ENCODE results near the gene RPL22L1.
"Not testable (repeated sequence)": the region's sequence is repeated elsewhere in the genome, so short reads cannot be mapped to it uniquely, and the experiment has no call there.

Gene RPL22L1

DNA sequence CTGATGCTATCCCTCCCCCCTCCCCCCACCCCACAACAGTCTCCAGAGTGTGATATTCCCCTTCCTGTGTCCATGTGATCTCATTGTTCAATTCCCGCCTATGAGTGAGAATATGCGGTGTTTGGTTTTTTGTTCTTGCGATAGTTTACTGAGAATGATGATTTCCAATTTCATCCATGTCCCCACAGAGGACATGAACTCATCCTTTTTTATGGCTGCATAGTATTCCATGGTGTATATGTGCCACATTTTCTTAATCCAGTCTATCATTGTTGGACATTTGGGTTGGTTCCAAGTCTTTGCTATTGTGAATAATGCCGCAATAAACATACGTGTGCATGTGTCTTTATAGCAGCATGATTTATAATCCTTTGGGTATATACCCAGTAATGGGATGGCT, 8.7 kb upstream of the RPL22L1 start:
- DNase-seq (ENCODE audit: low read depth in 2 of 2) = not testable (repeated sequence)

DNA sequence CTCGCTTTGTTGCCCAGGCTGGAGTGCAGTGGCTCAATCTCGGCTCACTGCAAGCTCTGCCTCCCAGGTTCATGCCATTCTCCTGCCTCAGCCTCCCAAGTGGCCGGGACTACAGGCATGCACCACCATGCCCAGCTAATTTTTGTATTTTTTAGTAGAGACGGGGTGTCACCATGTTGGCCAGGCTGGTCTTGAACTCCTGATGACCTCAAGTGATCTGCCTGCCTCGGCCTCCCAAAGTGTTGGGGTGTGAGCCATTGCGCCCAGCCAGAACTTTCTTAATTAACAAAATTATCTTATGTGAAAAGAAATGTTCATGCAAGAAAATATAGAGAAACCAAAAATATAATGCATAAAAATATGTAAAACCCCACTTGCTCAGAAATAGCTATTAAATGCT, 7.3 kb upstream of the RPL22L1 start:
- DNase-seq (ENCODE audit: low read depth in 2 of 2) = not testable (repeated sequence)

DNA sequence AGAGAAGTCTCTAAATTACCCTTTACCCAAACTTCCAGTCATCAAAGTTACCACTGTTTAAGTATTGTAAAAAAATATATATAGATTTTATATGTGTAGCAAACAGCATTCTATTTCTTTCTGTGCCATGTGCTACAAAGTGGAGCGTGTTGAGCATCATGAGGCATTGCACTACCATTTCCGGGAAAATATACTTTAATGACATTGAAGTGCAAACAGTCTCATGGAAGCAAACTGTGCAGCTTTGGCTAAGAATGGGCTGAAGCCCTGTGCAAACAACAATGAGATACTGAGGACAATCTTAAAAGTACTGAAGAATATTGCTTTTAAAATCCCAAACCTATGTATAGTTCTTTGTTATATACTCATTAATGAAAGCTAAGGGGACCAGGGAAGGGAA, 6.5 kb upstream of the RPL22L1 start:
- DNase-seq (ENCODE audit: low read depth in 2 of 2) = no peak

DNA sequence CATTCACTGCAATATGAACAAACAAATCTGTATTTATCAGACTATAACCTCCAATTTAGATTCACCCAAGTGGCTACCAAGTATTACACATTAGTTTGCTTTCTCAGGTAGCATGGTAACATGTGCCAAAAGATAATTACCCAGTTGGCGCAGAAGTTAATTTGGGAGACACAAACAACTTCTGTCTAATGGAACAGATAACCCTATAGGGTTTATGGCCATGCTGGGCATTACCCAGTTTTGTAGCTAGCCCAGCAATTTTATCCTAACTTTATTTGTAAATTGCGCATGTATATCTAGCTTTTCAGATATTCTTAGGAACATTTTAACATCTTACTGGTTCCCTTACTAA, 780 bp downstream of the RPL22L1 start:
- DNase-seq (ENCODE audit: low read depth in 2 of 2) = no peak

DNA sequence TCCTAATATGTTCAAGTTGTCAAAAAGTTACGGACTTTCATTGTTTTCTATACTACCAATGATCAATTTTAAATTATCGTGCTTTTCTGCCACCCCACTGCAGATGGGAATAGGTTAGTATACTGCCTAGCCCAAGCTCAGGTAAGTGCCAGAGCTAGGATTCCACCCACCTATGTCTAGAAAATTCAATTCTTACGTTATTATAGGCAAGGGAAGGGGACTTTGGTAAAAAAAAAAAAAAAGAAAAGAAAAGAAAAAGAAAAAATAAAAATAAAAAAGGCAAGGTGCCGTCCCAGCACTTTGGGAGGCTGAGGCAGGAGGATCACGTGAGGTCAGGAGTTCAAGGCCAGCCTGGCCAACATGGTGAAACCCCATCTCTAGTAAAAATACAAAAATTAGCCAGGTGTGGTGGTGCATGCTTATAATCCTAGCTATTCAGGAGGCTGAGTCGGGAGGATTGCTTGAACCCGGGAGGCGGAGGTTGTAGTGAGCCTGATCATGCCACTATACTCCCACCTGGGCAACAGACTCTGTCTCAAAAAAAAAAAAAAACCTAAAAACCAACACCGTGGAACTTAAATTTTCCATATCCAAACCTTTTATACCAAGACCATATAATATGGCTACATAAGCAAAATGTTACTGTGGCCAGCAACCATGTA, 1.3 kb downstream of the RPL22L1 start:
- DNase-seq (ENCODE audit: low read depth in 2 of 2) = no peak

DNA sequence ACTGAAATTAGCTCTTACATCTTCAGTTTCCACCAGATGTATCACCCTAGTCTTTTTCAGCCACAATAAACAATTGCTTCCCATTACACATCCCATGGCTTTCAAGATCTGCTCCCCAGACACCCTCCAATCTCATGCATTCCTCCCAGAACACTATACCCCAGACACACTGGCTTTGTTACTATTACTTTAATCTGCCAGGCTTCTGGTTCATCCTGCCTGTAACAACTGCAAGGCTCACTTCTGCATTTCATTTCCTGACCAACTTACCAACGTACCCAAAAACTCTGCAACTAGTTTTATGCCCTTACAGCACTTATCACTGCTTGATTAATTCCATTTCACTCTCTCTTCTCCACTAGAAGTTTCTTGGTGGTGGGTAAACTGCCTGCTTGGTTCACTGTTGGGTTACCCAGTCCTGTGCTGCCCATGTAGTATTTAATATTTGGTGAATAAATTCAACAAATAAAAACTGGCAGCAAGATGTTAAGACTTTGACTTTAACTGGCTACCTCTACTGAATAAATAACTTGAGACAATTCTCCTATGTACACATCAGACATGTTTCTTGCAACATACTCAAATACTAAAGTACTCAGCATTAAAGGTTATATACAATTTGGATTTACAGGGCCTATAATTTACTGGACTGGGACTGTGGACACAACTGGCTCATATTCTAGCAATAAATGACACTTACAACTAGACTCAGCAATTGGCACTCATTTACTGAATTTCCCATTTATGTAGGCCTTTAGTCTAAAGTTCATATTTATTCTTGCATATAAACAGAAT, 2.7 kb downstream of the RPL22L1 start:
- DNase-seq (ENCODE audit: low read depth in 2 of 2) = no peak

DNA sequence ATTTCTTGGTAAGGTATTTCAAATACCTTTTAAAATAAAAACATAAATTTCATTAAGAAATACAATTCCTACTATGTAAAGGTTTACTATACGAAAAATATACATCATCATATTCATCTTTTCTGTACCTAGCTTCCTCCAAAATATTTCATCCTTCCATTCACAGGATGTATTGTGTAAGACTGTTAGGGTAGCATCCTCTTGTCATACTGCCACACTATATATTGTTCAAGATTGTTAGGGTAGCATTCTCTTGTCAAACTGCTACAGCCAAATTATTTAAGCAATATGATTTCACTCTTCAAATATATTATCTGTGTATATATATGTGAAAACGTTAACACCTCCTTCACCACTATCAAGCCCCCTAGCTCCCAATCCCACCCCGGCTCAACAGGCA, 3.5 kb downstream of the RPL22L1 start:
- DNase-seq (ENCODE audit: low read depth in 2 of 2) = no peak

DNA sequence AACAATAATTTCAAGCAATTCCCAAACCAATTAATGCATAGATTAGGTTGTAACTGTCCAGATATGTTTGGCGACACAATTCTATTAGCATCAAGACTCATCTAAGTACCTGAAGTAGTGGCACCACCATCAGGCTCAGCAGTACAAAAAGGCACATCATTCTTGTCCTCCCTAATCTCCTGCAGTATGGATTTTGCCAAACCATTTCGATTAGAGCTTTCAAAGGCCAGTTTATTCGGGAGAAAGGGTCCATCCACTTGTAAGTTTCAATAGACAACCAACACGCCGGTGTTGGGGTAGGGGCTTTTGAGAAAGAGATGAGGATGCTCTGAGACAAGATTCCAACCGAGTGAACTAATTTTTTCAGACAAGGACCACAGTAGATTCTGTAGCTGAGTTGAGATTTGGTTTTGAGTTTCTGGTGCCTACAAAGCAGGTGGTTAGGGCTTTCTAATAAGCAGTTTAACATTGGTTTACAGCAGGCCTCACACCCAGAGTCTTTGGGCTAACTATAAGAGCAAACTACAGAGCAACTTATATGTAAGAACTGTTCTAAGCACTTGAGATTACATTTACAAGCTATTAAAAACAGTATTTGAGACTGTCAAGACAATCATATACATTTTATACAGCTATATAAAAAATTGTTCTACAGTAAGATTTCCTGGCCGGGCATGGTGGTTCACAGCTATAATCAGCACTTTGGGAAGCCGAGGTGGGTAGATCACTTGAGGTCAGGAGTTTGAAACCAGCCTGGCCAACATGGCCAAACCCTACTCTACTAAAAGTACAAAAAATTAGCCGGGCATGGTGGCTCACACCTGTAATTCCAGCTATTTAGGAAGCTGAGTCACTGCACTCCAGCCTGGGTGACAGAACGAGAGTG, 4.5 kb downstream of the RPL22L1 start:
- DNase-seq (ENCODE audit: low read depth in 2 of 2) = no peak

DNA sequence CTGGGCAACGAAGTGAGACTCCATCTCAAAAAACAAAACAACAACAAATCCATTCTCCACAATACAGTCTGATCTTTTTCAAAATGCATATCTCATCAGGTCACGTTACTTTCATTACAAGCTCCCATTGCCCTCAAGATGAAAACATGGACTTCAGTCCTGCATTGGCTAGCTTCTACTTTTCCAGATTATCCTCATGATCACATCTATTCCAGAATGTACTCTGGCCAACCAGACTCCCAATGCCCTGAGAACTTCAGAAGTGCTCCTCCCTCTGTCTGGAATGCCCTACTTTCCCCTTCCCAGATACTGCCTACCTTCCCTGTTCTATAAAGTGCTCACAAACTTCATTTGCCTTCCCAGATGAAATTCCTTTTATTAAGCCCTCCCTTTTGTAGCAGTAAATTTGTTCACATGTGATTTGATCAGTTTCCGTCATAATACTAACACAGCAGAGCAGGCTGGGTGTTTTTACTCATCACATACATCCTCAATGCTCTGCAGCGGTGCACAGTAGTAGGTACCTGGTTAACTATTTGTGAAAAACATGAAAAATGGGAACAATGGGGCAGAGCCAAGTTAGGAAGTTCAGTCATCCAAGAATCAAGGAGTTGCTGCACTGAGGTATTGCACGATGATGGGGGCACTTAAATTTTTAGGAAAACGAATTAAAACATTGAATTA, 5.3 kb downstream of the RPL22L1 start:
- no peak for DNase-seq (ENCODE audit: low read depth in 2 of 2)

DNA sequence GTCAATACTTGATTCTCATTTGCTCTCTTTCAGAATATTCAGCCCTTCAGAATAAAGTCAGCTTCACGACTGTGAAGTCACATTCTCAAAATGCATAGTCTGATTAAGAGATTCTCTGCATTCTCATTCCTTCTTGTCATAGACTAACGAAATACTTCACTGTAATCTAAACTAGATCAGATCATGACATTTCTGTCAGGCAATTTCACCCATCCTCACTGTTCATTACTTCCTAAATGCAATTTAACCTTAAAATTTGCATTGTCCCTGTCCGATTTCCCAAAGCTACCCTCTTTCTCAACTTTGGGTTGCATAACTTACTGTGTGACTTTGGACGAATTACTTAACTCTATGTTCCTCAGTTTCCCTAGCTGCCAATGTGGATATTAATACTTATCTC, 6.2 kb downstream of the RPL22L1 start:
- no peak for DNase-seq (ENCODE audit: low read depth in 2 of 2)

DNA sequence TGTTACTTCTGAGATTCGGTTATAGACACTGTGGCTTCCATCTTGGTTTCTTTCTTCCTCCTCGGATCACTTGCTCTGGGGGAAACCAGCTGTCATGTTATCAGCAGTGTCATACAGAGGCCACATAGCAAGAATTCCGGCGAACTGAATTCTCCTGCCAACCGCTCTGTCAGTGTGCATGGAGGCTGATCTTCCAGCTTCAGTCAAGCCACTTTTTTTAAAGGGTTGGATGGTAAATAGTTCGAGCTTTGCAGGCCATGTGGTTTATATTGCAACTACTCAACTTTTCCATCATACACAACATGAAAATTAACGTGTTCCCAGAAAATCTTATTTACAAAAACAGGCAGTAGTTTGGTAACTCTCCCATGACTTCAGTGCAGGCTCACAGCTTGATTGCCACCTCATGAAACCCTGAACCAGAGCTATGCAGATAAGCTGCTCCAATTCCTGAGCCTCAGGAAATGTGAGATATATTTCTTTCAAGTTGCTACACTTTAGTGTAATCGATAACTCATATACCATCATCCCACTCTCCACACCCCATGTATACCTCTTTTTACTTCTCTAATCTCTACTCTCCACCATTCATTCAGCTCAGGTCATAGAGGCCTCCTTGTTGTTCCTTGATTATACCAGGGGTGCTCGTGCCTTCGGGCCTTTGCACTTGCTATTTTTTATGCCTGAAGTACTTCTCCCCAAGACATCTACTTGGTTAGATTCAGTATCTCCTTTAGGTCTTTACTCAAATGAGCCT, 7.2 kb downstream of the RPL22L1 start:
- DNase-seq (ENCODE audit: low read depth in 2 of 2) = no peak

DNA sequence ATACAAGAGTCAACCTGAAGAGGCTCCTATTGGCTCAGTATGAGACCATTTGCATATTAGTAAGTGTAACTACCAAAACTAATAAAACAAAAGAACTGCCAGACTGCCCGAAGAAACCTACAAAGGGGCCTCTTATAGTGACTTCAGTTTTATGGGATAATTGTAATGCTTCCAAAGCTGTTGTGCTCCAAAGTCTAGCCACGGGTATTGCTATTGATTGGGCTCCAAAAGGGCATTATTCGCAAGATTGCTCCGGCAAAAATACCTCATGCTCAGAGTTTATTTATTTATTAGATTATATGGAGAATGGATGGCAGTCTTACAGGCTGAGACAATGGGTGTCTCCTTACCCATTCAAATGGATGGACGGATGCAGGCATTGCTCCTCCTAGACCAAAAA, 11.4 kb downstream of the RPL22L1 start:
- DNase-seq (ENCODE audit: low read depth in 2 of 2) = no peak

DNA sequence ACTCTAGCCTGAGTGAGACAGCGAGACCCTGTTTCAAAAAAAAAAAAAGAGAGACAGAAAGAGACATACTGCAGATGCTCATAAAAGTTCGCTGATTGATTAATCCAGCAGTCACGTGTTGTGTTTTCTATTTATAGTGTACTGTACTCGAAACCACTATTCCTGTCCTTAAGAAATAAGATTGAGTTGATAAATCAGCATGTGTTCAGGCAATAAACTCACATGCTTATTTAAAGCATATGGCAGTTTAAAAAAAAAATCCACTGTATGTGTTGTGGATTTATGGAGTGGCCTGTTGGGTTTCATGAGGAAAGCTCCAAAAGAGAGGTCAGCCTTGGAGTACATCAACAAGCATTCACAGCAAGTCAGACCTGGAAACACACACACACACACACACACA, 17.7 kb downstream of the RPL22L1 start:
- no peak for DNase-seq (ENCODE audit: low read depth in 2 of 2)

DNA sequence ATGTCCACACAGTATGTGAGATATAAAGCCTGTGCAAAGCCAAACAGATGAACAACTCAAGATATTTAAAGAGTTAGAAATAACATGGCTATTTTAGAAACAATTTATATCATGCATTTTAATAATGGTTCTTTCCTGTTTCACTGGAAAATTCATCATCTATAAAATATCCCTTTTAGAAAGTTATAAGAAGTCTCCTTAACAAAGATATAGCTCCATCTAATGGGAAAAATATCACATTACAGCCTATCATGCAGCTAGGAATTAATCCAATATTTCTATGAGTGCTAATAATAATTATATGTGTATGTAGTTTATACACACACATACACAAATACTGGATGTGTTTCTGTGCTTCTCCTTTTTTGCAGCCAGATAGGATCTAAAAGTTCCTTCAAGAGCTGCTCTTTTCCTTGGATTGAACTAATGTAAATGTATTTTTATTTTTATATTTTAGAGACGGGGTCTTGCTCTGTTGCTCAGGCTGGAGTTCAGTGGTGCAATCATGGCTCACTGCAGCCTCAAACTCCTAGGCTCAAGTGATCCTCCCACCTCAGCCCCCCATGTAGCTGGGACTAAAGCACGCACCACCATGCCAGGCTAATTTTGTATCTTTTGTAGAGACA, 21.6 kb downstream of the RPL22L1 start:
- DNase-seq (ENCODE audit: low read depth in 2 of 2) = no peak

DNA sequence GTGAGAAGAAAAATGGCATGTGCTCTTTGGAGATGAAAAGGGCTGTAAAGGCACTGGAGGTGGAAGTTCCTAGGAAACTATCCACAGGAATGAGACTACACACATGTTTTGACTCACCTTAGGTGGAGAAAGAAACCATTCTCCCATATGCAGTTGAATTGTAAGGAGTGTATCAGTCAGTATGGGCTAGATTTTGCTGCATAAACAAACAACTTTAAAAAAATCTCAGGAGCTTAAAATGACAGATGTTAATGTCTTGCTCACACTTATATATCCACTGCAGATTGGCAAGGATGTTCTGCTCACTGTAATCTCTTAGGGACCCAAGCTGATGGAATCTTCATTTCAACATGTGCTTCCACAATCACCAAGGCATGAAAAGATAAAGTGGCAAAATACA, 25.6 kb downstream of the RPL22L1 start:
- DNase-seq (ENCODE audit: low read depth in 2 of 2) = no peak

DNA sequence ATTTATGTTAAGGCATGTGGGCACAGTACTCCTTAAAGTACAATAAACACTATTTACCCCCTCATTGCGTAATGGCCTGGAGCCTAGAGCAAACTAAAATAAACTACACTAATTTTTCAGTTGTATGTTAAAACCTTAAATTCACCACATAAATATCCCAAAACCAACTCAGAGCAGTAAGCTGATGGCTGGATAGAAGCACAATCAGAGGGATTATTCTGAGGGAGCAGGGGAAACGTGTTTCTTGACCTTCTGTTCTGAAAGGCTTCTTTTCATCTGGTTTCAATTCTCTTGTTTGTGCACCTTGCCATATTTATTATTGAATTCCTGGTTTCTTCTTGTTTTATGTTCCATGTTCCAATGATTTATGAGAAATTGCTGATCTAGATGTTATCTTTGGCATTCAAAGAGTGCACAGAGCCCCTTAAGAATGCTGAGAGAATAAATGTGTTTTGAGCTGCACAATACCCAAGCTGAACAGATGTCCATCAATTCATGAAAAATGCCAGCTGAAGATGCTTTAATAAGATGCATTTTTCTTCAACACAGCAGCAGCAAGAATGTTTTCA, 29.6 kb downstream of the RPL22L1 start:
- DNase-seq (ENCODE audit: low read depth in 2 of 2) = no peak

DNA sequence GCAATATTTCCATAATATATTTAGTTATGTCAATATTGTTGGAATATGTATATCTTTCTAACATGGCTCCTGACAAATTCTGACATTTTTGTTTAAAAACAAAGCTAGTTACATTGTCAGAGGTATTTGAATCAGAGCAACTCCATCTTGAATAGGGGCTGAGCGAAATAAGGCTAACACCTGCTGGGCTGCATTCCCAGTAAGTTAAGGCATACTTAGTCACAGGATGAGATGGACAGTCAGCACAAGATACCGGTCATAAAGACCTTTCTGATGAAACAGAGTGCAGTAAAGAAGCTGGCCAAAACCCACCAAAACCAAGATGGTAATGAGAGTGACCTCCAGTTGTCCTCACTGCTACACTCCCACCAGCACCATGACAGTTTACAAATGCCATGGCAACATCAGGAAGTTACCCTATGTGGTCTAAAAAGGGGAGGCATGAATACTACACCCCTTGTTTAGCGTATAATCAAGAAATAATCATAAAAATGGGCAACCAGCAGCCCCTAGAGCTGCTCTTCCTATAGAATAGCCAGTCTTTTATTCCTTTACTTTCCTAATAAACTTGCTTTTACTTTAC, 30.4 kb downstream of the RPL22L1 start:
- no peak for DNase-seq (ENCODE audit: low read depth in 2 of 2)

DNA sequence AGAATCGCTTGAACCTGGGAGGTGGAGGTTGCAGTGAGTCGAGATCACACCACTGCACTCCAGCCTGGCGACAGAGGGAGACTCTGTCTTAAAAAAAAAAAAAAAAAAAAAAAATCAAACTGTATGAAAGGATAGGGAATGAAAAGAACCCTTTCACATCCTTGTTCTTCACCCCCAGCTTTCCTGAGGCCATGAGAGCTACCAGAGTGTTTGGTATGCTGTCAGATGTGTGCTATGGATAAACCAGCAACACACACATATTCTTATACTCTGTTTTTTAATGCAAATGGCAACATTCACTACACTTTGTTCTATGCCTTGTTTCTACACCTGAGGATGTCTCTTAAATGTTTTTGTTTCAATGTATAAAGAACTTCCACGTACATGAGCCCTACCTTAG, 33.5 kb downstream of the RPL22L1 start:
- no peak for DNase-seq (ENCODE audit: low read depth in 2 of 2)

DNA sequence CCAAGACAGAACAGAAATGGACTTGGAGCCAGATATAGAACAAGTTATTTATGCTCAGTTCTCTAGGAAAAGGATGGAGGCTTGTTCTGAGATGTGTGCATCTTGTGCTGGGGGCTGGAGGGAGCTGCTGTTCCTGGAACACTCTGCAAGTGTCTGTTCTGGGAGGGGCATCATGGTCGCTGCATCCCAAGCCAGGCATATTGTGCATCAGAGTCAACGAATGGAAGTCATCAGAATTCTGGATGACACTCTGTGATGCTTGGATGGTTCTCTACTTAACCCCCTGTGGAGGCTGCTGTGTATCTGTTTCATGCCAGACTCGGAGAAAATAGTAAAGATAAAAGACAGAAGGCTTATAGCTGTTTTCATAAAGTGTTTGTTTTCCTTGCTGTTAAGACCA, 34.7 kb downstream of the RPL22L1 start:
- no peak for DNase-seq (ENCODE audit: low read depth in 2 of 2)

DNA sequence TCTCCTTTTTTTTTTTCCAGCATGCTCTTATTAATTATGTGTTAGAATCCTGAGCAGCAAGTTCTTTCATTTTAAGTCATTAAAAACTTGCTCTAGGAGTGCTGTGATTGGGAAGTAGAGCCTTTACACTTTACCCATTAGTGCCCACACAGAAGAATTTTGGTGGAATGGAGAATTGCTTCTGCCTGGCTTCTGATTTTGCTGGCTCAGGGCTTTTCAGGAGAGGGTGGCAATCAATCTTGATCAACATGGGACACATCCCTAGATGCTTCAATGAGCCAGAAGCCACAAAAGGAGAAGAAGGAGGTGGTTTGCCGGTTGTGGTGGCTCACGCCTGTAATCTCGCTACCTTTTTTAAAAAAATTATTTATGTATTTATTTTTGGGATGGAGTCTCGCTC, 39.4 kb downstream of the RPL22L1 start:
- no peak for DNase-seq (ENCODE audit: low read depth in 2 of 2)
